RCC 7860 (cell line): Measurements from ENCODE around the gene POMGNT1.
A peak's percentile ranks its signal among the peaks of the same experiment; 100 is the strongest.

ENCODE experiments used
- DNase-seq: peaks from one replicate; pipeline ENCODE4 v3.0.0-alpha.2; 2015; ENCODE audit warnings: low spot score
- FAIRE-seq: peaks from 2 replicates; lab custom pipeline; 2012; peaks lifted over from hg19 to GRCh38; lab: Jason Lieb, UNC

The POMGNT1 gene

DNA sequence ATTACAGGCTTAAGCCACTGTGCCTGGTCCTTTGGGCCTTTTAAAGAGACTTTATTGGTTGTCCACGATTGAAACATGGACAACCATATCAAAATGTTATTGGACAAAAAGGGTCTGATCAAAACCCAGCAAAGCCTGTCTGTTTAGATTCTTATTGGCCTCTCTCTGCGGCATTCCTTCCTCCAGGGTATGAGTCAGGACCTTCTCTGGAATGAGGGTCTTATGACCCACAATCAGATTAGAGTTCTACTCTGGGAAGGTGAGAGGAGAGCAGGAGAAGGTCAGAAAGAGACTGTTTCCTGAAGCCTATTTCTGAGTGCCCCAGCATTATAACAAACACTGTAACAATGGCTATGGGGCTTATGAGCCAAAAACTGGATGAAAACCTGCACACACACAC lies 12.8 kb upstream of the POMGNT1 start:
- DNase-seq = no peak
- FAIRE-seq = no peak

DNA sequence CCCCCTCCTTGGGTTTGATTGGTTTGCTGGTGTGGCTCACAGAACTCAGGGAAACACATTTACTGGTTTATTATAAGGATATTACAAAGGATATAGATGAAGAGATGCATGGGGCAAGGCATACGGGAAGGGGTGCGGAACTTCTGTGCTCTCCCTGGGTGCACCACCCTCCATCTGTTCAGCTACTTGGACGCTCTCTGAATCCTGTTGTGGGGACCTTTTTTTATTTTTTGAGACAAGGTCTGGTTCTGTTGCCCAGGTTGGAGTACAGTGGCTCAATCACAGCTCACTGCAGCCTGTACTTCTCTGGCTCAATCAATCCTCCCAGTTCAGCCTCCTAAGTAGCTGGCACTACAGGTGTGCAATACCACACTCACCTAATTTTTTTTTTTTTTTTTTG lies 12.3 kb upstream of the POMGNT1 start:
- FAIRE-seq (no peak), DNase-seq (no peak)

- FAIRE-seq (no peak), DNase-seq (no peak)
Observed at GRCh38 chr1:46206399-46206798, 8.2 kb upstream of the POMGNT1 start.

- DNase-seq = no peak
- no peak for FAIRE-seq
Observed at GRCh38 chr1:46205791-46206190, 7.6 kb upstream of the POMGNT1 start.

GRCh38 chr1:46205141-46205540 lies 6.9 kb upstream of the POMGNT1 start:
- no peak for DNase-seq
- no peak for FAIRE-seq

- DNase-seq (no peak), FAIRE-seq (no peak)
Observed at GRCh38 chr1:46204406-46204742, 6.1 kb upstream of the POMGNT1 start.

GRCh38 chr1:46203738-46204405 lies 5.6 kb upstream of the POMGNT1 start:
- DNase-seq (no peak), FAIRE-seq (no peak)

DNA sequence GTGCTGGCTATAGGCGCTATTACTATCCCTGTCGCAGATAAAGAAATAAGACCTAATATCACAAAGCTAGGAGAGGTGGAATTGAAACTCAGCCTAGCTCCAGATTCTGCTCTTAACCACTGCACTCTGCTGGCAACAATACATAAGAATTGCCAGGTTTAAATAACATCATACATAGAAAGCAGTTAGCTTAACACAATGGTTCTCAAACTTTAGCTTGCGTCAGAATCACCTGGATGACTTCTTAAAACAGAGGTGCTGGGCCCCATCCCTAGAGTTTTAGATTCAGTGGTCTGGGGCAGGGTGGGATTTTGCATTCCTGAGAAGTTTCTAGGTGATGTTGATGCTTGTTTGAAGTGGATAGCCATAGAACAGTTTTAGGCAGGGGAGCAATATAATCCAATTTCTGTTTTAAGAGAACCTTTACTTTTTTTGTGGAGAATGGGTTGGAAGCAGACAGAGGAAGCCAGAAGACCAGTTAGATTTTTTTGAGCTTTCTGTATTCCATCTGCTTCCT lies 1.1 kb upstream of the POMGNT1 start:
- DNase-seq = no peak
- no peak for FAIRE-seq

GRCh38 chr1:46197560-46197963 lies 672 bp downstream of the POMGNT1 start:
- FAIRE-seq = no peak

GRCh38 chr1:46196609-46197008 lies 1.6 kb downstream of the POMGNT1 start:
- FAIRE-seq (no peak), DNase-seq (no peak)

More at GRCh38 chr1:46197560-46197963, 672 bp downstream of the POMGNT1 start:
- DNase-seq = no peak

- DNase-seq = no peak
- FAIRE-seq = no peak
Observed at GRCh38 chr1:46194641-46195193, 3.5 kb downstream of the POMGNT1 start.

- DNase-seq (no peak), FAIRE-seq (no peak)
Observed at GRCh38 chr1:46193984-46194570, 4.2 kb downstream of the POMGNT1 start.

DNA sequence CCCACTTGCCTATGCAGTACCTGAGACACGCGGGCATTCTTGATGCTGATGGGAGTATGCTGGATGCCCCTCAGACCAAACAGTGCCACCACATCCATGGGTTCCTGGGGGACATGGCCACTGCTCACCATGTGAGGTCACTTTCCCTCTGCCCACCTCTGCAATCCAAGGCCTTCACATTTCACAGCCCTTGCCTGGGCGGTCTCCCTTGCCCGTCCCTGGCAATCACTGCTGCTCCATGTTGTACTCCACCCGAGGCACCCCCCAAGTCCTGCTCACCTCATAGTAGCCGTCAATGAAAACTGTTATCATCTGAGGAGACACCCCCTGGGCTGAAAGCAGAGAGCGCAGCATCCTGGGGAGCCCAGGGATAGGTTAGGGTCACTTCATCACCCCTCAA lies 4.9 kb downstream of the POMGNT1 start:
- FAIRE-seq = no peak
- DNase-seq = no peak

- no peak for FAIRE-seq
- no peak for DNase-seq
Observed at GRCh38 chr1:46192171-46192570, 6.1 kb downstream of the POMGNT1 start.

DNA sequence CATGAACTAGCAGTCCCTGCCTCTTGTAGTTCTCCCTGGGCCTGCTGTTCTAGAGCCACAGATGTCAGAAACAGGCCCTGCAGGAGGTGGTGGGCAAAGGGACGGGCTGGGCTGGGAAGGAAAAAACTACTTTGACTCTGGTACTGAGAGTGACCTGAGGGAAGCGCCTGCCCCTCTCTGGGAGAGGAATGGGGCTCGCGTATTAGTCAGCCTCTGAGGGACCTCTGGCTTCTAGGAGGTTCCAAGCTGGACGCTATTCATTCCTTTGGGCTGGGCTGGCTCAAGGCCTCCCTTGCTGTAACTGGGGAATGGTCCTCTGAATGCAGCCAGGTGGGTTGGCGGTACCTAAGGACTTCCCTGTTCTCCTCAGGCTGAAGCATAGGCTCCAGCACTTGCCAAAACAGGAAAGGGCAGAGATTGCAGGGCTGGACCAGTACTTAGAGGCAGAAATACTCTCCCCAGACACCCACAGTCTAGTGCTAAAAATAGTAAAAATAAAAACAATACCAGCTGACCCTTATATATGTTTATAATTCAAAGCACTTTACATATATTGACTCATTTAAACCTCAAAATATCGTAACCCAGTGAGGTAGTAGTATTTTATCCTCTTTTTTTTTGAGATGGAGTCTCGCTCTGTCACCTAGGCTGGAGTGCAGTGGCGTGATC lies 7.1 kb downstream of the POMGNT1 start:
- FAIRE-seq (no peak), DNase-seq (no peak)

DNA sequence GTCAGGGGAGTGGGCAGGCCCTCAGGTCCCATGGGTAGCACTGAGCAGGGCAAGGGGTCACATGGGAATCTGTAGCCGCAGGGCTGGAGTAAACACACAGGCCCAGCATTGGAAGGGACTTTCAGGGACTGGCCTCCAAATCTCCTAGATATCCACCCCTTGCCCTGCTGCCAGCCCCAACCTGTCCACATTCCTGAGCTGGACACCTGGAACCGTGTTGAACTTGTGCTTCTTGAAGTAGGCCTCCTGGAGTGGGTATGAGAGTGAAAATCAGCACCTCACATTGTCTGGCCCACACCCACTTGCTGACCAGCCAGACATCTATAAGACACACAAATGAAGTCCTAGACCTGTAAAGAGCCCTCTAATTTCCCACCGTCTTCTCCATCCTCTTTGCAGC lies 7.7 kb downstream of the POMGNT1 start:
- DNase-seq (no peak), FAIRE-seq (no peak)

DNA sequence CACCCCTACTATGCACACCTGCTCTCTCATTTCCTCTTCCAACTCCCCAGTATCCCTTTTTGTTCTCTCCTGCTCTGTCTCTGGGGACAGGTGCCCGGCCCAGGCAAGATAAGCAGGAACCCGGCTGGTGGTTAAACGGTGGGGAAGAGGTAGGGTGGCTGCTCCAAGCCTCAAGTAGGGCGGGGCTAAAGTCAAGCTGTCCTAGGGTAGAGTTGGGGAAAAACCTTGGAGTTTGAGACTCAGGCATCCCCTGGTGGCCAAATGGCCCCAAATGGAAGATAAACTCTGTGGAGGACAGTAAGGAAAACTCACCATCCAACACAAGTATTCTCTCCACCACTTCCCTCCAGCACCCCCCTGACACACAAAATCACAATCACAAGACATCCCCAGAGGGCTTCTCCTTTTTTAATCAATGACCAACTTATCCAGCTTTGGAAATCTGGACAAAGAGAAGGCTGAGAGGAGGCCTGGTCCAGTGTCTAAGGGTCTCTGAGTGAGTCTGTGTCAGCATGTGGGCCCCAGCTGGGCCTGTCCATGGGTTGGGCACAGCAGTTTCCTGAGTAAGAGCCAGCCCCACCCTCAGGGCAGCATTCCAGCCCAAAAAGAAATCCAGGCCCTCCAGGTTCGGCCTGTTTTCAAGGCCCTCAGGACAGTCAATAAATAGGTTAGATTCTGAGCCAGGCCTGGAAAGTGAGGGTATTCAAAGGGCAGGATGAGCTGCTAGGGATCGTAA lies 9.8 kb downstream of the POMGNT1 start:
- DNase-seq (no peak), FAIRE-seq (no peak)

GRCh38 chr1:46187106-46187869 lies 10.9 kb downstream of the POMGNT1 start:
- FAIRE-seq = no peak
- DNase-seq = no peak

DNA sequence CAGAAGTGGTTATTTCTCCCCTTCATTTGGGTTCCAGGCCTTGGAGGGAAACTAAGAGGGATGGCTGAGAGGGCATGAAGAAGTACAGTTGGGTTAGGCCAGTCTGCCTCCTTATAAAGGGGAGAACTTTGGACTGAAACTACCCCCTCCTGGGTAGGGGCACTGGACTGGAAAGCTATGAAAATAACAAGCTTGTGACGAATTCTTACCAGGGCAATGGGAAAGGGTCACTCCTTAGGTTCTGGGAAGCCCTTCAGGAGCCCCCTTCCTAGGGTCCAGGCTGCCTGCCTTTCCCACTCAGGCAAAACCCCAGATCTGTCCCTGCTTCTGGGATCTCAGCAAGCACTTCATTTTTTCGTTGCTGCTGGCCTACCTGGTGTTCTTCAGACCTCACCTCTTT lies 12.2 kb downstream of the POMGNT1 start:
- peak; percentile 74 for DNase-seq
- peak; percentile 43 for FAIRE-seq

GRCh38 chr1:46184920-46185658 lies 13.1 kb downstream of the POMGNT1 start:
- DNase-seq = no peak
- no peak for FAIRE-seq
